Liver (tissue), 9 donors: ENCODE measurements around the gene EXOSC5. TPM values are rescaled to one million over a fixed set of nuclear protein-coding genes. Genes with fewer than 3 reads are reported as not detected.

Experiments used
- DNase-seq: peaks from one replicate; pipeline ENCODE4 v3.0.0-alpha.2; 2017; ENCODE audit warnings: low spot score
- H3K27ac ChIP-seq, 2 donors: one replicate each; pipeline ENCODE4 v1.7.0; 2013; ENCODE audit warnings: inconsistent platforms in 2 of 2, low read length in 2 of 2, control low read depth in 1 of 2, low read depth in 1 of 2, mild to moderate bottlenecking in 1 of 2
- H3K27me3 ChIP-seq, 4 donors: one replicate each; pipeline versions ENCODE4 v1.6.1 to v1.7.0; 2013; ENCODE audit warnings: low read length in 3 of 4, inconsistent platforms in 1 of 4, mild to moderate bottlenecking in 1 of 4, moderate library complexity in 1 of 4; ENCODE audit not compliant: control insufficient read depth in 4 of 4, insufficient read depth in 4 of 4
- H3K36me3 ChIP-seq, 4 donors: one replicate each; pipeline versions ENCODE4 v1.6.1 to v1.7.0; 2013; ENCODE audit warnings: low read length in 3 of 4, mild to moderate bottlenecking in 3 of 4, low read depth in 1 of 4, moderate library complexity in 1 of 4; ENCODE audit not compliant: control insufficient read depth in 4 of 4, insufficient read depth in 3 of 4
- H3K4me1 ChIP-seq, 4 donors: one replicate each; pipeline versions ENCODE4 v1.6.1 to v1.7.0; 2013; ENCODE audit warnings: low read length in 3 of 4, mild to moderate bottlenecking in 3 of 4, moderate library complexity in 1 of 4; ENCODE audit not compliant: control insufficient read depth in 4 of 4, insufficient read depth in 4 of 4
- H3K4me3 ChIP-seq, 3 donors: one replicate each; pipeline versions ENCODE4 v1.6.1 to v1.7.0; 2013; ENCODE audit warnings: low read length in 3 of 3, control low read depth in 1 of 3, low read depth in 1 of 3, mild to moderate bottlenecking in 1 of 3
- H3K9ac ChIP-seq, 2 donors: one replicate each; pipeline ENCODE4 v1.7.0; 2013; ENCODE audit warnings: low read length in 2 of 2, mild to moderate bottlenecking in 2 of 2, moderate library complexity in 2 of 2, control low read depth in 1 of 2, low read depth in 1 of 2
- H3K9me3 ChIP-seq, 4 donors: one replicate each; pipeline versions ENCODE4 v1.6.1 to v1.7.0; 2013; ENCODE audit warnings: low read length in 3 of 4; ENCODE audit not compliant: control insufficient read depth in 4 of 4
- ATF3 ChIP-seq: IDR thresholded peaks from 2 replicates; pipeline ENCODE4 v1.6.1; 2016; ENCODE audit warnings: antibody characterized with exemption
- CTCF ChIP-seq: fragments of 150-350 bp; IDR thresholded peaks from 2 replicates; pipeline ENCODE4 v1.5.1; 2017; ENCODE audit warnings: improper control_type of control experiment, low read depth, low read length; ENCODE audit not compliant: missing input control
- EGR1 ChIP-seq, 2 donors: IDR thresholded peaks; 2 replicates each; pipeline ENCODE4 v1.6.1; 2016 to 2018; ENCODE audit warnings: antibody characterized with exemption in 2 of 2, low read depth in 2 of 2
- FOXA1 ChIP-seq: IDR thresholded peaks from 2 replicates; pipeline ENCODE4 v1.6.1; 2016; ENCODE audit warnings: antibody characterized with exemption
- FOXA2 ChIP-seq: IDR thresholded peaks from 2 replicates; pipeline ENCODE4 v1.6.1; 2016; ENCODE audit warnings: antibody characterized with exemption
- GABPA ChIP-seq, 2 donors: IDR thresholded peaks in 1 of 2; conservative IDR thresholded peaks in 1 of 2; 2 replicates each; pipeline ENCODE4 v1.6.1; 2016; ENCODE audit warnings: antibody characterized with exemption in 2 of 2, mild to moderate bottlenecking in 1 of 2, moderate library complexity in 1 of 2
- HNF4A ChIP-seq, 2 donors: conservative IDR thresholded peaks; 2 replicates each; pipeline ENCODE4 v1.6.1; 2016; ENCODE audit warnings: antibody characterized with exemption in 2 of 2, mild to moderate bottlenecking in 2 of 2
- HNF4G ChIP-seq: IDR thresholded peaks from 2 replicates; pipeline ENCODE4 v1.6.1; 2016; ENCODE audit warnings: antibody characterized with exemption
- JUND ChIP-seq, 2 donors: IDR thresholded peaks; 2 replicates each; pipeline ENCODE4 v1.6.1; 2016; ENCODE audit warnings: antibody characterized with exemption in 2 of 2
- MAX ChIP-seq: IDR thresholded peaks from 2 replicates; pipeline ENCODE4 v1.6.1; 2016; ENCODE audit warnings: antibody characterized with exemption
- NR2F2 ChIP-seq: IDR thresholded peaks from 2 replicates; pipeline ENCODE4 v1.6.1; 2016; ENCODE audit warnings: antibody characterized with exemption
- RAD21 ChIP-seq, 2 donors: IDR thresholded peaks; 2 replicates each; pipeline ENCODE4 v1.6.1; 2016; ENCODE audit warnings: antibody characterized with exemption in 2 of 2, mild to moderate bottlenecking in 2 of 2
- REST ChIP-seq: IDR thresholded peaks from 2 replicates; pipeline ENCODE4 v1.6.1; 2016; ENCODE audit warnings: antibody characterized with exemption, mild to moderate bottlenecking
- RXRA ChIP-seq, 2 donors: IDR thresholded peaks; 2 replicates each; pipeline ENCODE4 v1.6.1; 2017 to 2018; ENCODE audit warnings: antibody characterized with exemption in 2 of 2, mild to moderate bottlenecking in 1 of 2
- SP1 ChIP-seq: IDR thresholded peaks from 2 replicates; pipeline ENCODE4 v1.6.1; 2018; ENCODE audit warnings: antibody characterized with exemption, mild to moderate bottlenecking
- TAF1 ChIP-seq: conservative IDR thresholded peaks from 2 replicates; pipeline ENCODE4 v1.6.1; 2016; ENCODE audit warnings: antibody characterized with exemption, mild to moderate bottlenecking
- YY1 ChIP-seq: IDR thresholded peaks from 2 replicates; pipeline ENCODE4 v1.6.1; 2016; ENCODE audit warnings: antibody characterized with exemption, mild to moderate bottlenecking
- ZBTB33 ChIP-seq: IDR thresholded peaks from 2 replicates; pipeline ENCODE4 v1.6.1; 2016; ENCODE audit warnings: antibody characterized with exemption
- WGBS: extraction: QIAGEN DNeasy Blood & Tissue Kit; methylation state at CpG from one replicate; pipeline ENCODE4 v1.1.7; 2013; 5-methylcytosine and 5-hydroxymethylcytosine counted together
- polyA plus RNA-seq, 2 donors: library from polyadenylated mRNA; stranded (reverse) in 1 of 2; unstranded in 1 of 2; fragments of 200-250 nt in 1 of 2; fragments of >200 nt in 1 of 2; fragmentation: Nextera tagmentation in 1 of 2; extraction: Ambion mirVana in 1 of 2; gene quantifications; one replicate each; pipeline versions ENCODE4 v1.2.1 to v1.2.3, GENCODE V29; 2013 to 2015
- total RNA-seq, 2 donors: library from RNA; depleted of rRNA; stranded (reverse); fragments of >200 nt; gene quantifications; one replicate each; pipeline ENCODE4 v1.2.3, GENCODE V29; 2014
- donor health status: healthy.
- donor health status: healthy.
- donor health status: healthy.
- donor health status: healthy.
- donor health status: healthy.

EXOSC5 gene
- total and polyA plus RNA-seq, 4 donors = 8.3 to 26.7 (median 18.9) TPM

- DNase-seq = peak; percentile 97
- Histone ChIP-seq H3K36me3 (no peaks in the 10 kb centered on the region), H3K9me3 (no peaks in the 10 kb centered on the region), H3K4me3 (peak within 1 kb of the TSS; percentile 75 to 96 (median 78)), H3K9ac (peak within 1 kb of the TSS; percentile 77 to 89), H3K27me3 (no peaks in the 10 kb centered on the region), H3K27ac (peak within 1 kb of the TSS; percentile 95 to 99), H3K4me1 (peaks cover 0 to 14% (median 9%) of the 10 kb centered on the region in 4 donors)
- WGBS = under 1% methylated on average over 56 of the region's 56 CpGs
- TF ChIP-seq HNF4A (conservative IDR thresholded peaks at IDR 0.05) = no peak
- TF ChIP-seq CTCF = no peak
- peak in 1 of 2 donors; percentile 26 for TF ChIP-seq EGR1 (IDR thresholded peaks at IDR 0.05; ENCODE audit: low read depth in 2 of 2)
- TF ChIP-seq FOXA1 = no peak
- TF ChIP-seq REST = no peak
- no peak for TF ChIP-seq FOXA2
- TF ChIP-seq SP1 = peak; percentile 78
- TF ChIP-seq YY1 = peak; percentile 100
- TF ChIP-seq GABPA (IDR thresholded peaks at IDR 0.05 in 1 of 2, conservative IDR thresholded peaks at IDR 0.05 in 1 of 2) = peak in 1 of 2 donors; percentile 12
- peak; percentile 25 for TF ChIP-seq NR2F2
- peak in 1 of 2 donors; percentile 47 for TF ChIP-seq JUND (IDR thresholded peaks at IDR 0.05)
- peak; percentile 4 to 47 for TF ChIP-seq RXRA (IDR thresholded peaks at IDR 0.05)
- TF ChIP-seq HNF4G = no peak
- no peak for TF ChIP-seq MAX
- no peak for TF ChIP-seq ATF3
- TF ChIP-seq TAF1 = no peak
- peak in 1 of 2 donors; percentile 7 for TF ChIP-seq RAD21 (IDR thresholded peaks at IDR 0.05)
- peak; percentile 2 for TF ChIP-seq ZBTB33
Observed at GRCh38 chr19:41363753-41364523, 33.2 kb downstream of the EXOSC5 start, which contains the start of gene B9D2. B9D2 (minus strand) TSS chr19:41364149; CDS start chr19:41363519, 630 bp downstream.
